Thyroid gland (tissue), 4 donors: ENCODE data around the gene PTPRR. TPM values are rescaled to one million over a fixed set of nuclear protein-coding genes. Genes with fewer than 3 reads are reported as not detected.

Source experiments
- DNase-seq, 2 donors: peaks; one replicate each; pipeline ENCODE4 v3.0.0-alpha.2; 2019
- H3K27ac ChIP-seq, 3 donors: fragments of 200-600 bp; sonication (generic); 1 replicate in 2 of 3; 2 replicates in 1 of 3; pipeline ENCODE4 v1.5.1; 2016 to 2019; ENCODE audit warnings: mild to moderate bottlenecking in 1 of 3, moderate library complexity in 1 of 3
- H3K27me3 ChIP-seq: fragments of 200-600 bp; sonication (generic); one replicate; pipeline ENCODE4 v1.5.1; 2019
- H3K36me3 ChIP-seq, 2 donors: fragments of 200-600 bp; sonication (generic); one replicate each; pipeline ENCODE4 v1.5.1; 2016 to 2019
- H3K4me1 ChIP-seq, 2 donors: fragments of 200-600 bp; sonication (generic); one replicate each; pipeline ENCODE4 v1.5.1; 2017 to 2019
- H3K4me3 ChIP-seq, 3 donors: fragments of 200-600 bp; sonication (generic); replicated peaks in 1 of 3; 1 replicate in 2 of 3; 2 replicates in 1 of 3; pipeline ENCODE4 v1.5.1; 2016; ENCODE audit warnings: mild to moderate bottlenecking in 1 of 3
- H3K9me3 ChIP-seq: fragments of 200-600 bp; sonication (generic); one replicate; pipeline ENCODE4 v1.5.1; 2017
- POLR2A ChIP-seq, 2 donors: fragments of 450-650 bp; IDR thresholded peaks; one replicate each; pipeline ENCODE4 v1.6.1; 2017; ENCODE audit warnings: antibody characterized with exemption in 2 of 2, mild to moderate bottlenecking in 2 of 2, moderate library complexity in 1 of 2
- WGBS, 2 donors: methylation state at CpG; one replicate each; pipeline ENCODE4 v1.1.5; 2017; 5-methylcytosine and 5-hydroxymethylcytosine counted together
- intact Hi-C: fragments of 100-400 bp; cut with DNase I; formaldehyde crosslinking; loops from one replicate; pipeline ENCODE4 v1.15.1; 2023
- total RNA-seq, 4 donors: library from RNA; depleted of rRNA; stranded (reverse); fragments of >200 nt; gene quantifications; one replicate each; pipeline ENCODE4 v1.2.3, GENCODE V29; 2016
- TF ChIP-seq, protein P1 (sequence below), 6 experiments: fragments of 200-600 bp in 3 of 6; fragments of 450-650 bp in 3 of 6; sonication (generic) in 3 of 6; IDR thresholded peaks; one replicate each; pipeline ENCODE4 v1.5.1; 2016 to 2019; ENCODE audit warnings: antibody characterized with exemption in 6 of 6, mild to moderate bottlenecking in 2 of 6, inconsistent platforms in 1 of 6, moderate library complexity in 1 of 6

The PTPRR gene
- total RNA-seq, 4 donors from 2014 or later = 0.39 to 0.94 (median 0.67) TPM; not detected in 1

DNA sequence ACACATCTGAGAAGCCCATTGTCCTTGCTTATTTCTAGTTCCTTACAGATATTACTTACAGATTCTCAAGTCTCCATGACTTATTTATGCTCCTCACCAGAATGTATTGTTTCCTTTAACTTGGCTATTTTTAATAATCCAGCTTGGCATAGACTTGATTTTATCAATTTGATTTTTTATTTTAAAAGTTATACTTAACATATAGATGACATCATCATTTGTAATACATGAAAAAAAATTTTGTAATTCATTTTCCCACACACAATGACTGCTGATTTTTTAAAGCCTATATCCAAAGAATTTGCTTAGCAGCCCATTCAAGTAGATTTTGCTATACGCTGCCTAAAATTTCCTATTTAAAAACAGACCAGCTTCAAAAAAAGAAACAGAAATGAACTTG, 39.8 kb downstream of the PTPRR start:
- Histone ChIP-seq H3K4me1 (no peaks in the 10 kb centered on the region), H3K27ac (no peak overlapping the region), H3K4me3 (no peak overlapping the region), H3K9me3 (no peaks in the 10 kb centered on the region), H3K27me3 (no peaks in the 10 kb centered on the region), H3K36me3 (no peaks in the 10 kb centered on the region)
- intact Hi-C loops = no loop called here
- no peak for DNase-seq
- TF ChIP-seq, protein P1, sequence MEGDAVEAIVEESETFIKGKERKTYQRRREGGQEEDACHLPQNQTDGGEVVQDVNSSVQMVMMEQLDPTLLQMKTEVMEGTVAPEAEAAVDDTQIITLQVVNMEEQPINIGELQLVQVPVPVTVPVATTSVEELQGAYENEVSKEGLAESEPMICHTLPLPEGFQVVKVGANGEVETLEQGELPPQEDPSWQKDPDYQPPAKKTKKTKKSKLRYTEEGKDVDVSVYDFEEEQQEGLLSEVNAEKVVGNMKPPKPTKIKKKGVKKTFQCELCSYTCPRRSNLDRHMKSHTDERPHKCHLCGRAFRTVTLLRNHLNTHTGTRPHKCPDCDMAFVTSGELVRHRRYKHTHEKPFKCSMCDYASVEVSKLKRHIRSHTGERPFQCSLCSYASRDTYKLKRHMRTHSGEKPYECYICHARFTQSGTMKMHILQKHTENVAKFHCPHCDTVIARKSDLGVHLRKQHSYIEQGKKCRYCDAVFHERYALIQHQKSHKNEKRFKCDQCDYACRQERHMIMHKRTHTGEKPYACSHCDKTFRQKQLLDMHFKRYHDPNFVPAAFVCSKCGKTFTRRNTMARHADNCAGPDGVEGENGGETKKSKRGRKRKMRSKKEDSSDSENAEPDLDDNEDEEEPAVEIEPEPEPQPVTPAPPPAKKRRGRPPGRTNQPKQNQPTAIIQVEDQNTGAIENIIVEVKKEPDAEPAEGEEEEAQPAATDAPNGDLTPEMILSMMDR (IDR thresholded peaks at IDR 0.05) = no peak
- no peak for TF ChIP-seq POLR2A (IDR thresholded peaks at IDR 0.05)
- WGBS, 2 donors = 90 to 92% methylated on average over 1 of the region's 1 CpG

DNA sequence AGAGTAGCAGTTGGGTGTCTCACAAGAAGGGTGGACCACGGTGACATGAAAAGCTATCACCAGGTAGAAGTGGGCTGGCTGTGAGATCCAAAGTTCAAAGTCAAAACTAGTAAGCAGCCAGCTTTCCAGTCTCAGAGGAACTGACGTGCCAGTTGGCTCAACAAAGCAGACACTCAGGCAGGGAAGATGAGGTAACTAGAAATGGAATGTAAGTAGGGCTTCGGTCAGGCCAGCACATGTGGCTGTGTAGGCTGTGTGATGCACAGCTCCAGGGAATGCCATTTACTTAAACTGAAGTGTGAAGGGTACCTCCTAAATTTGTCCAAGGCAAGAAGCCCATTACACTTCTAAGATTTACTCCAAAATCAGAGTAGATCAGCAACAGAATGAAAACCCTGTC, 43.6 kb downstream of the PTPRR start:
- Histone ChIP-seq H3K36me3 (no peaks in the 10 kb centered on the region), H3K27me3 (no peaks in the 10 kb centered on the region), H3K9me3 (no peaks in the 10 kb centered on the region), H3K27ac (no peak overlapping the region), H3K4me1 (no peaks in the 10 kb centered on the region), H3K4me3 (no peak overlapping the region)
- no peak for DNase-seq
- WGBS, 2 donors = 59 to 70% methylated on average over 3 of the region's 3 CpGs
- intact Hi-C loops = no loop called here
- TF ChIP-seq POLR2A (IDR thresholded peaks at IDR 0.05) = no peak
- TF ChIP-seq, protein P1 (IDR thresholded peaks at IDR 0.05) = no peak

DNA sequence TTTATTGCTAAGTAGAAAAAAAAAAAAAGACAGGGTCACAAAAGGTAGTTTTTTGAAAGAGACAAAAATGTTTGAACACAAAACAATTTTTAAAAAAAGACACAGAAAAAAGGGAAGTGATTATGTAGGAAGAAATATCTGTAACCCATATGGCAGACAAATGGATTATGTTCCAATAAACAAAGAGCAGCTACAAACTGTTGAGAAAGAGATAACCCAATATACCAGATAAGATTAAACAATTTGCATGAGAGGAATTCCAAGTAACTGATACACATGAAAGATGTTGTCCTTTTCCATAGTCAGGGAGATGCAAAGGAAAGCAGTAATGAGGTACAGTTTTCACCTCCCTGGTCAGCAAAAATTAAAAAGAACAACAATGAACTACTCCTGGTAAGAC, 44.9 kb downstream of the PTPRR start:
- H3K4me3 ChIP-seq = no peak overlapping the region
- no peaks in the 10 kb centered on the region for H3K27me3 ChIP-seq
- no peaks in the 10 kb centered on the region for H3K4me1 ChIP-seq
- TF ChIP-seq, protein P1 (IDR thresholded peaks at IDR 0.05) = no peak
- TF ChIP-seq POLR2A (IDR thresholded peaks at IDR 0.05) = no peak
- H3K27ac ChIP-seq = no peak overlapping the region
- no peaks in the 10 kb centered on the region for H3K36me3 ChIP-seq
- no peak for DNase-seq
- intact Hi-C loops = no loop called here
- H3K9me3 ChIP-seq = no peaks in the 10 kb centered on the region

DNA sequence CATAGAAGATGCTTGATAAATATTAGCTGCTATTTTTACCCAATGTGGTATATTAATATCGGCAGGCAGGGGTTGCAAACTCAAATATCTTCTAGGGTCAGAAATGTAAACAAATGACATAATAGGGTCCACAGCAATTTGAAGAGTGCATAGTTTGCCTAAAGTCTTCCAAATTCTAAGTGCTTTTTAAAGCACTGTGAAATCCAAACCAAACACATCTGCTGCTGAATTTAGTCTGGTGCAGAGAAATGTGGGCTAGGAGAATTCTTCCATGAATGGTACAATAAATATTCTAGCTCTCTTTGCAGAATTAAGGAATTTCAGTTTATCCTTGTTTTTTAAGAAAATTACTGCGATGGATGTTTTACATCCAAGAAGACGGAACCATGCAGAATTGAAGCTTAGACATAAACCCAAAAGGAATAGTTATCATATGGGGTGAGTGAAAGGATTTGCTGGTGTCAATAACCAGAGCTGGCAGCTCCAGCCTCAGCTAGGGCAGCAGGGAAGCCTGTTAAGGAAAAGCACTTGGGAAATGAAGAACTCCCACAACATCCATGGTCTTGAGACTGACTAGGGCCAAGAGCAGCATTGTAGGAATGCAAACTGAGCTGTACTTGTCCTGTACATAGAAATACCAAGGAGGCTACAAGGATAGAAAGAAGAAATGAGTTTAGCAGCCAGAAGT, 65.5 kb downstream of the PTPRR start:
- DNase-seq = no peak
- 67 to 72% methylated on average over 3 of the region's 3 CpGs for WGBS, 2 donors

DNA sequence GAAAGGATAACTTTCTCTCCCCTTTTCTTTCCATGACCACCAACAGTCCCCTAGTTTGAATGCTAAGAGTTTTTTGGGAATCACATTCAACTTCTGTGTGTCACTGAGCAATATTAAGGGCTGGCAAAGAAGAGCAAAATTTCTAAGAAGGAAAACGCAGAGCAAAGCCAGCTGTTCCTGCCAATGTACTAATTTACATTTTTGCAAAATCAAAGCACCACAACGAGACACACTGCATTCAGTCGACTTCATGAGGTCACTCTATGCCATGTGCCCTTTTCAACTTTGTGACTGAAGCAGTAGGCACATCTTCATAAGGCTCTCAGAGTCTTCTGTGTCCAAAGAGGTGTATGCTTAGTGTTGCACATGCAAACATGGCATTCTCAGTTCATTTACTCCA, 66.4 kb downstream of the PTPRR start:
- Histone ChIP-seq H3K36me3 (no peaks in the 10 kb centered on the region), H3K27ac (no peak overlapping the region), H3K4me3 (no peak overlapping the region), H3K9me3 (no peaks in the 10 kb centered on the region), H3K27me3 (no peaks in the 10 kb centered on the region), H3K4me1 (peaks cover 0 to 5% of the 10 kb centered on the region in 2 donors)
- no peak for DNase-seq
- no peak for TF ChIP-seq POLR2A (IDR thresholded peaks at IDR 0.05)
- TF ChIP-seq, protein P1 (IDR thresholded peaks at IDR 0.05) = no peak
- intact Hi-C loops = no loop called here
- 52 to 63% methylated on average over 3 of the region's 3 CpGs for WGBS, 2 donors

More for the DNA sequence above, 65.5 kb downstream of the PTPRR start:
- H3K27me3 ChIP-seq = no peaks in the 10 kb centered on the region
- H3K36me3 ChIP-seq = no peaks in the 10 kb centered on the region
- H3K4me1 ChIP-seq = no peaks in the 10 kb centered on the region
- intact Hi-C loops = no loop called here
- H3K9me3 ChIP-seq = no peaks in the 10 kb centered on the region
- TF ChIP-seq POLR2A (IDR thresholded peaks at IDR 0.05) = no peak
- TF ChIP-seq, protein P1 (IDR thresholded peaks at IDR 0.05) = no peak
- no peak overlapping the region for H3K27ac ChIP-seq
- H3K4me3 ChIP-seq = no peak overlapping the region
